ENCODE measurements around the gene HIVEP3.

HIVEP3 gene

DNA sequence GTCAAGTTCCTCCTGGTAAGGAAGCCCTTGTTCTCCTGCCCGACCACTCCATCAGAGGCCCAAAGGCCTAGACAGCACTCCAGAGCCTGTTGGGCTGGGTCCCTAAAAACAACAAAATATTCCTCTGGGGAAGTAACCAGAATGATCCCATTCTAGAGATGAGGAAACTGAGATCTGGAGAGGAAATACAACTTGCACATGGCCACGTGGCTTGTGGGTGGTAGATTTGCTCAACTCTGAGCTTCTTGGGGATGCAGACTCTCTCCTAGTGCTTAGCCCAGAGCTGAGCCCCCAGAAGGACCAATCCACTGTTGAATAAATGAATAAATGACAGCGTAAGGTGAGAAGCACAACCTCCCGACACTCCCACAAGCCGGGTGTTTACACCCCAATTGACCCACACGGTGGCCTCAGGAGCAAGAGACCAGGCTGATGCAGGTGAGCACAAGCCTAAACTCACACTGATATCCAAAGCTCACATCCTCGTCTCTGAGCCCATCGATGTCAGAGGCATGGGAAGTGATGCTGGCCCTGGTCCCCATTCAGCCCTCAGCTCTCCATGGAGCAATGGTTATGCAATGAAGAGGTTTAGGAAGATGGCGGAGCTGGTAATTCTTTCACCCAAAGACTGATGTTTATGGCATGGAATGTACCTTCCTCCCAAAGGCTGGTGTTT is 261.8 kb downstream of the HIVEP3 start:
- no peak for TF ChIP-seq CEBPB (IDR thresholded peaks at IDR 0.05)
- no peak for TF ChIP-seq REST (IDR thresholded peaks at IDR 0.05; ENCODE audit: low read depth)
- no peak for TF ChIP-seq TEAD4 (IDR thresholded peaks at IDR 0.05)
- no peak for TF ChIP-seq FOXM1 (IDR thresholded peaks at IDR 0.05; ENCODE audit: borderline replicate concordance, low read depth)
- no peak for TF ChIP-seq EGR1 (IDR thresholded peaks at IDR 0.05)
- no peak for TF ChIP-seq EP300 (IDR thresholded peaks at IDR 0.05; ENCODE audit: borderline replicate concordance)
- TF ChIP-seq, protein P1, sequence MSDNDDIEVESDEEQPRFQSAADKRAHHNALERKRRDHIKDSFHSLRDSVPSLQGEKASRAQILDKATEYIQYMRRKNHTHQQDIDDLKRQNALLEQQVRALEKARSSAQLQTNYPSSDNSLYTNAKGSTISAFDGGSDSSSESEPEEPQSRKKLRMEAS (IDR thresholded peaks at IDR 0.05) = no peak
- TF ChIP-seq CREB1 (IDR thresholded peaks at IDR 0.05; ENCODE audit: low read depth) = no peak
- TF ChIP-seq TCF12 (IDR thresholded peaks at IDR 0.05; ENCODE audit: low read depth) = no peak
- TF ChIP-seq ZBTB7A (IDR thresholded peaks at IDR 0.05; ENCODE audit: low read depth) = no peak
- TF ChIP-seq NFIC (IDR thresholded peaks at IDR 0.05) = no peak
- TF ChIP-seq YY1 (IDR thresholded peaks at IDR 0.05; ENCODE audit: low read depth) = no peak
- TF ChIP-seq RAD21 (IDR thresholded peaks at IDR 0.05; ENCODE audit: low read depth) = no peak
- no peak for TF ChIP-seq USF1 (IDR thresholded peaks at IDR 0.05)
- no peak for TF ChIP-seq TAF1 (IDR thresholded peaks at IDR 0.05; ENCODE audit: low read depth)

GRCh38 chr1:41656068-41656467 is 262.7 kb downstream of the HIVEP3 start:
- TF ChIP-seq EP300 (IDR thresholded peaks at IDR 0.05; ENCODE audit: borderline replicate concordance) (no peak), FOXM1 (IDR thresholded peaks at IDR 0.05; ENCODE audit: borderline replicate concordance, low read depth) (no peak), ZBTB7A (IDR thresholded peaks at IDR 0.05; ENCODE audit: low read depth) (no peak), REST (IDR thresholded peaks at IDR 0.05; ENCODE audit: low read depth) (no peak), RAD21 (IDR thresholded peaks at IDR 0.05; ENCODE audit: low read depth) (no peak), TCF12 (IDR thresholded peaks at IDR 0.05; ENCODE audit: low read depth) (no peak), CREB1 (IDR thresholded peaks at IDR 0.05; ENCODE audit: low read depth) (no peak), TAF1 (IDR thresholded peaks at IDR 0.05; ENCODE audit: low read depth) (no peak)

DNA sequence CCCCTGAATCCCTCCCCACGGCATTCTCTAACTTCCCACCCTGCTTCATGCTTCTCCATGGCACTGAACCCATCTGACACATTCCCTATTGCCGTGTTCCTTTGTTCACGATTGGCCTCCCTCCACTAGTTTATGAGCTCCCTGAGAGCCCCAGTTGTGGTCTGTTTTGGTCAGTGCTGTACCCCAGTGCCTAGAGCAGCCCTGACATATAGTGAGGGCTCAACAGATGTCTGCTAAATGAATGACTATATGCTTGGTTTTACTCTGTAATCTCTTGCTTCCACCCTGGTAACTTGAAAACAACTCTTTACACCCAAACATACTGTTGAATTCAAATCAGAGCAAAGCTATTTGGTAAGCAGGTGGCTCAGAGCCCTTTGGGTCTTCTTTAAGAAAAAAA is 263.1 kb downstream of the HIVEP3 start:
- no peak for TF ChIP-seq RAD21 (IDR thresholded peaks at IDR 0.05; ENCODE audit: low read depth)
- TF ChIP-seq TAF1 (IDR thresholded peaks at IDR 0.05; ENCODE audit: low read depth) = no peak
- TF ChIP-seq CEBPB (IDR thresholded peaks at IDR 0.05) = no peak
- TF ChIP-seq ZBTB7A (IDR thresholded peaks at IDR 0.05; ENCODE audit: low read depth) = no peak
- TF ChIP-seq TEAD4 (IDR thresholded peaks at IDR 0.05) = no peak
- TF ChIP-seq TCF12 (IDR thresholded peaks at IDR 0.05; ENCODE audit: low read depth) = no peak
- TF ChIP-seq USF1 (IDR thresholded peaks at IDR 0.05) = no peak

- TF ChIP-seq YY1 (IDR thresholded peaks at IDR 0.05; ENCODE audit: low read depth) = no peak
- TF ChIP-seq REST (IDR thresholded peaks at IDR 0.05; ENCODE audit: low read depth) = no peak
- TF ChIP-seq EGR1 (IDR thresholded peaks at IDR 0.05) = no peak
Measured at GRCh38 chr1:41653574-41653973, 265.1 kb downstream of the HIVEP3 start.
